ENCODE results near the gene OR4E1.
"Not testable (repeated sequence)": the region's sequence is repeated elsewhere in the genome, so short reads cannot be mapped to it uniquely, and the experiment has no call there.

OR4E1 gene

GRCh38 chr14:21652209-21652808 is 21.3 kb downstream of the OR4E1 start:
- DNase-seq: no peak

- no peak for DNase-seq
Measured at GRCh38 chr14:21647380-21647779, 26.2 kb downstream of the OR4E1 start.

GRCh38 chr14:21643407-21643806 is 30.2 kb downstream of the OR4E1 start:
- no peak for DNase-seq

GRCh38 chr14:21642683-21643082 is 30.9 kb downstream of the OR4E1 start:
- DNase-seq: no peak

GRCh38 chr14:21634840-21635239 is 38.8 kb downstream of the OR4E1 start, which contains the start of gene OR10G2:
Gene OR10G2 (minus strand): TSS chr14:21634940. CDS start chr14:21634842, 98 bp downstream.
- DNase-seq: no peak

- no peak for DNase-seq
Measured at GRCh38 chr14:21631084-21631483, 42.5 kb downstream of the OR4E1 start.

GRCh38 chr14:21630503-21630902 is 43.1 kb downstream of the OR4E1 start:
- DNase-seq: not testable (repeated sequence)

- peak; percentile 60 for DNase-seq
Measured at GRCh38 chr14:21626491-21627230, 47.0 kb downstream of the OR4E1 start.
